GM23248 (cell line): ENCODE measurements around the gene MMP3. TPM values are rescaled to one million over a fixed set of nuclear protein-coding genes. Genes with fewer than 3 reads are reported as not detected.

Experiments
- DNase-seq: peaks from one replicate; pipeline ENCODE4 v3.0.0-alpha.2; 2015
- H2AFZ ChIP-seq: fragments of 200-600 bp; sonication (generic); 2 replicates; pipeline ENCODE4 v1.6.1; 2016; ENCODE audit warnings: antibody characterized with exemption
- H3F3A ChIP-seq: fragments of 200-600 bp; sonication (generic); 2 replicates; pipeline ENCODE4 v1.6.1; 2016; ENCODE audit warnings: mild to moderate bottlenecking, antibody characterized with exemption, mixed run types; ENCODE audit not compliant: insufficient read depth
- H3K27ac ChIP-seq: fragments of 200-600 bp; sonication (generic); 2 replicates; pipeline ENCODE4 v1.5.1; 2016; ENCODE audit warnings: mild to moderate bottlenecking
- H3K27me3 ChIP-seq: fragments of 200-600 bp; sonication (generic); replicated peaks from 2 replicates; pipeline ENCODE4 v1.6.1; 2016; ENCODE audit warnings: mild to moderate bottlenecking; ENCODE audit not compliant: insufficient read depth
- H3K36me3 ChIP-seq: fragments of 200-600 bp; sonication (generic); 2 replicates; pipeline ENCODE4 v1.6.1; 2016; ENCODE audit warnings: low read depth, mild to moderate bottlenecking
- H3K4me1 ChIP-seq: fragments of 200-600 bp; sonication (generic); 2 replicates; pipeline ENCODE4 v1.6.1; 2016; ENCODE audit warnings: mild to moderate bottlenecking; ENCODE audit not compliant: insufficient read depth
- H3K4me2 ChIP-seq: fragments of 200-600 bp; sonication (generic); one replicate; pipeline ENCODE4 v1.6.1; 2016; ENCODE audit warnings: mild to moderate bottlenecking; ENCODE audit not compliant: unreplicated experiment
- H3K4me3 ChIP-seq: fragments of 200-600 bp; sonication (generic); 2 replicates; pipeline ENCODE4 v1.5.1; 2016; ENCODE audit warnings: mild to moderate bottlenecking
- H3K79me2 ChIP-seq: fragments of 200-600 bp; sonication (generic); 2 replicates; pipeline ENCODE4 v1.6.1; 2016; ENCODE audit warnings: mild to moderate bottlenecking; ENCODE audit not compliant: insufficient read depth
- H3K9ac ChIP-seq: fragments of 200-600 bp; sonication (generic); 2 replicates; pipeline ENCODE4 v1.6.1; 2016; ENCODE audit warnings: mild to moderate bottlenecking
- H3K9me2 ChIP-seq: fragments of 200-600 bp; sonication (generic); 2 replicates; pipeline ENCODE4 v1.6.1; 2016; ENCODE audit warnings: mixed run types, mild to moderate bottlenecking, moderate library complexity; ENCODE audit not compliant: insufficient read depth
- H3K9me3 ChIP-seq: fragments of 200-600 bp; sonication (generic); one replicate; pipeline ENCODE4 v1.6.1; 2017; ENCODE audit warnings: low read depth
- H4K20me1 ChIP-seq: fragments of 200-600 bp; sonication (generic); 2 replicates; pipeline ENCODE4 v1.6.0; 2016; ENCODE audit not compliant: insufficient read depth
- EZH2 ChIP-seq: fragments of 200-600 bp; sonication (generic); IDR thresholded peaks from 2 replicates; pipeline ENCODE4 v1.6.1; 2018; ENCODE audit warnings: antibody characterized with exemption, mild to moderate bottlenecking; ENCODE audit not compliant: insufficient read depth, poor library complexity, severe bottlenecking
- EZH2phosphoT487 ChIP-seq: fragments of 200-600 bp; sonication (generic); IDR thresholded peaks from 2 replicates; pipeline ENCODE4 v1.6.1; 2018; ENCODE audit warnings: antibody characterized with exemption, moderate library complexity, mild to moderate bottlenecking, low read depth; ENCODE audit not compliant: insufficient read depth
- WGBS, 2 experiments: methylation state at CpG; one replicate each; pipeline ENCODE4 v1.1.6; 2015 to 2017; ENCODE audit warnings: low lambda C conversion rate in 2 of 2, low coverage in 1 of 2; ENCODE audit errors: missing lambda C conversion rate in 2 of 2; 5-methylcytosine and 5-hydroxymethylcytosine counted together
- in situ Hi-C: fragments of 300-500 bp; cut with MboI; formaldehyde crosslinking; loops from 2 replicates; pipeline ENCODE4 v1.15.0; 2020
- polyA plus RNA-seq: library from polyadenylated mRNA; unstranded; fragments of >200 nt; fragmentation: Nextera tagmentation; extraction: Ambion mirVana; gene quantifications from 2 replicates; pipeline ENCODE4 v1.2.1, GENCODE V29; 2016
- total RNA-seq: library from RNA; depleted of rRNA; stranded (reverse); fragments of >200 nt; shearing (Covaris generic); gene quantifications from 2 replicates; pipeline ENCODE4 v1.2.3, GENCODE V29; 2014

The MMP3 gene
- total and polyA plus RNA-seq, 2 experiments from 2014 or later: 18.8 to 19.1 TPM

- Histone ChIP-seq H2AFZ (no peak overlapping the region), H3K27ac (no peak overlapping the region), H3K9me2 (no peaks in the 10 kb centered on the region), H3K4me3 (no peak overlapping the region), H3K79me2 (no peaks in the 10 kb centered on the region), H3K9ac (no peak overlapping the region), H3F3A (no peaks in the 10 kb centered on the region), H3K4me2 (no peak overlapping the region), H3K4me1 (no peaks in the 10 kb centered on the region), H3K27me3 (no peaks in the 10 kb centered on the region), H3K36me3 (no peaks in the 10 kb centered on the region), H3K9me3 (no peaks in the 10 kb centered on the region), H4K20me1 (no peaks in the 10 kb centered on the region)
- DNase-seq: no peak
- in situ Hi-C loops: loop anchor here (25.0 kb wide), 1 partner anchor 250 kb away; no protein-coding TSS in a partner anchor
- no peak for TF ChIP-seq EZH2phosphoT487
- TF ChIP-seq EZH2: no peak
- WGBS, 2 experiments: 83 to 87% methylated on average over 3 of the region's 3 CpGs
These were observed 31.2 kb downstream of the MMP3 start for GRCh38 chr11:102812188-102812587.

- no peak overlapping the region for H3K4me3 ChIP-seq
- no peaks in the 10 kb centered on the region for H3K9me3 ChIP-seq
- peak; percentile 55 for DNase-seq
- H3K9me2 ChIP-seq: no peaks in the 10 kb centered on the region
- no peaks in the 10 kb centered on the region for H3K79me2 ChIP-seq
- H3K27ac ChIP-seq: no peak overlapping the region
- H3K9ac ChIP-seq: no peak overlapping the region
- no peaks in the 10 kb centered on the region for H4K20me1 ChIP-seq
- WGBS, 2 experiments: 5 to 10% methylated on average over 3 of the region's 3 CpGs
- no peaks in the 10 kb centered on the region for H3K36me3 ChIP-seq
- H3K27me3 ChIP-seq: no peaks in the 10 kb centered on the region
- in situ Hi-C loops: loop anchor here (25.0 kb wide), 1 partner anchor 251 kb away; no protein-coding TSS in a partner anchor
- H3K4me2 ChIP-seq: no peak overlapping the region
- H2AFZ ChIP-seq: no peak overlapping the region
- H3F3A ChIP-seq: no peaks in the 10 kb centered on the region
- H3K4me1 ChIP-seq: peaks cover 5% of the 10 kb centered on the region
- no peak for TF ChIP-seq EZH2
- no peak for TF ChIP-seq EZH2phosphoT487
These were observed 32.3 kb downstream of the MMP3 start for GRCh38 chr11:102810950-102811660.

GRCh38 chr11:102809971-102810370 is 33.4 kb downstream of the MMP3 start:
- DNase-seq: no peak
- no peak overlapping the region for H2AFZ ChIP-seq
- H3K4me1 ChIP-seq: peaks cover 8% of the 10 kb centered on the region
- in situ Hi-C loops: loop anchor here (25.0 kb wide), 1 partner anchor 252 kb away; no protein-coding TSS in a partner anchor
- H4K20me1 ChIP-seq: no peaks in the 10 kb centered on the region
- no peaks in the 10 kb centered on the region for H3K79me2 ChIP-seq
- no peaks in the 10 kb centered on the region for H3F3A ChIP-seq
- no peak overlapping the region for H3K27ac ChIP-seq
- WGBS, 2 experiments: 92 to 99% methylated on average over 2 of the region's 2 CpGs
- no peaks in the 10 kb centered on the region for H3K9me3 ChIP-seq
- H3K36me3 ChIP-seq: no peaks in the 10 kb centered on the region
- H3K9me2 ChIP-seq: no peaks in the 10 kb centered on the region
- TF ChIP-seq EZH2 (no peak), EZH2phosphoT487 (no peak)
- H3K27me3 ChIP-seq: no peaks in the 10 kb centered on the region
- no peak overlapping the region for H3K4me3 ChIP-seq
- H3K9ac ChIP-seq: no peak overlapping the region
- H3K4me2 ChIP-seq: no peak overlapping the region

- H3K27me3 ChIP-seq: no peaks in the 10 kb centered on the region
- no peak overlapping the region for H2AFZ ChIP-seq
- no peaks in the 10 kb centered on the region for H3K79me2 ChIP-seq
- H3K27ac ChIP-seq: no peak overlapping the region
- no peak overlapping the region for H3K9ac ChIP-seq
- H3K4me2 ChIP-seq: no peak overlapping the region
- peak; percentile 27 for DNase-seq
- no peaks in the 10 kb centered on the region for H3K9me2 ChIP-seq
- TF ChIP-seq EZH2phosphoT487 (no peak), EZH2 (no peak)
- H3K9me3 ChIP-seq: no peaks in the 10 kb centered on the region
- no peaks in the 10 kb centered on the region for H4K20me1 ChIP-seq
- in situ Hi-C loops: loop anchor here (25.0 kb wide), 1 partner anchor 254 kb away; no protein-coding TSS in a partner anchor
- H3K4me1 ChIP-seq: peaks cover 13% of the 10 kb centered on the region
- WGBS, 2 experiments: 74 to 82% methylated on average over 18 to 19 of the region's 19 CpGs
- no peaks in the 10 kb centered on the region for H3K36me3 ChIP-seq
- H3K4me3 ChIP-seq: no peak overlapping the region
- peaks cover 2% of the 10 kb centered on the region; the same call in 1 of the 2 replicates for H3F3A ChIP-seq
These were observed 35.5 kb downstream of the MMP3 start for GRCh38 chr11:102807921-102808320.
